Choroid plexus epithelial cell (primary cell): Measurements from ENCODE around the gene TSPAN18.
A peak's percentile ranks its signal among the peaks of the same experiment; 100 is the strongest.

ENCODE experiments used
- DNase-seq: peaks from one replicate; pipeline ENCODE4 v3.0.0-alpha.2; 2010; ENCODE audit warnings: low read depth
- H3K4me3 ChIP-seq: 2 replicates; pipeline ENCODE4 v1.5.1; 2011; ENCODE audit warnings: low read depth, mild to moderate bottlenecking, control low read depth, low read length, moderate library complexity
- CTCF ChIP-seq: conservative IDR thresholded peaks from 2 replicates; pipeline ENCODE4 v1.5.1; 2011; ENCODE audit warnings: low read depth, mild to moderate bottlenecking, control low read depth, inconsistent platforms, low read length, moderate library complexity

Gene TSPAN18, protein sequence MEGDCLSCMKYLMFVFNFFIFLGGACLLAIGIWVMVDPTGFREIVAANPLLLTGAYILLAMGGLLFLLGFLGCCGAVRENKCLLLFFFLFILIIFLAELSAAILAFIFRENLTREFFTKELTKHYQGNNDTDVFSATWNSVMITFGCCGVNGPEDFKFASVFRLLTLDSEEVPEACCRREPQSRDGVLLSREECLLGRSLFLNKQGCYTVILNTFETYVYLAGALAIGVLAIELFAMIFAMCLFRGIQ

GRCh38 chr11:44726283-44727113 is at the start of gene TSPAN18:
Gene TSPAN18, plus strand, starts transcription at chr11:44726962. Its CDS starts 179,455 bp downstream, at chr11:44906417.
- DNase-seq, result no peak
- no peak for TF ChIP-seq CTCF
- H3K4me3 ChIP-seq, result no peak within 1 kb of the TSS

DNA sequence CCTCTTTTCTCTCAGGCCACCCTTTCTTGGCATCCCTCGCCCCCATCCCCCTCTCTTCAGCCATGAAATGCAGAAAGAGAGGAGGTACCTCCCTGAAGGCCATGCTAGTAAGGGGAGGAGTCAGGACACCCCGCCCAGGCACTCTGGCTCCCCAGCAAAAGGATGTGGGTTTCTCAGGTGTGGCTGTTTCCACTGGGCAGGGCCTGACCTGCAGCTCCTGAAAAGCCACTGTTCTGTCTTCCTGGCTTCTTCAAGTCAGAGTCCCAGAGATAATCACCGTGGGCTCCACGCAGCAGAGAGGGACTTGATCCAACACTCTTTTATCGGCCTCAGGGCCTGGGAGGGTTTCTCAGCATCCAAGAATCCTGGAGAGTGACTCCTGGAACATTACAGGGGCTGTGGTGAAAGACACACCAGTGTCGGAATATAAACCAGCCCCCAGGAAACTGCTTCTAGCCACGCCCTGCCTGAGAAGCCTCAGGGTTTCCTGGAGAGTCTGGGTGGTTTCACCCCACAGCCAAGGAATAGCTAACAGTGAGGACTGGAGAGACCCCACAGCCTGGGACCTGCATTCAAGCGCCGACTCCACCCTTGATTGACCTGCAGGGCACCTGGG is 45.7 kb upstream of the TSPAN18 start:
- no peak for TF ChIP-seq CTCF
- H3K4me3 ChIP-seq, result no peak overlapping the region
- no peak for DNase-seq

GRCh38 chr11:44681698-44682097 is 45.1 kb upstream of the TSPAN18 start:
- peak; percentile 78 for DNase-seq
- no peak overlapping the region for H3K4me3 ChIP-seq
- no peak for TF ChIP-seq CTCF

- TF ChIP-seq CTCF, result no peak
- DNase-seq, result no peak
- H3K4me3 ChIP-seq, result no peak overlapping the region
Observed at GRCh38 chr11:44684859-44685281, 41.9 kb upstream of the TSPAN18 start.

- DNase-seq, result no peak
- no peak for TF ChIP-seq CTCF
- H3K4me3 ChIP-seq, result no peak overlapping the region
Observed at GRCh38 chr11:44687388-44687787, 39.4 kb upstream of the TSPAN18 start.

DNA sequence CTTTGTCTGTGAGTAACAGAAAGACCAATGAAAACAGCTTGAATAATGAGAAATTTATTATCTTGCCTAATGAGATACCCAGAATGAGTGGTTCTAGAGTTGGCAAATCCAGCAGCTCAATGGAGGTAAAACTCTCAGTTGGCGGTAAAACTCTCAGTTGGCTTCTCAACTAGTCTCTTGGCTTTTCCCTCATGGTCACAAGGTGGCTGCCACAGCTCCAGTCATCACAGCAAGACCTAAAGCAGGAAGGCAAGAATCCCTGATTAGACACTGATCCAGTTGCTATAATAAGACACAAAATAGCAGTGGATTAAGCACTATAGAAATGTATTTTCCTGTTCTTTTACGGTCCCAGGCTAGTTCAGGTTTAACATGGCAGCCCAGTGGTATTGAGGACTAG is 37.5 kb upstream of the TSPAN18 start:
- no peak for TF ChIP-seq CTCF
- H3K4me3 ChIP-seq, result no peak overlapping the region

More for the DNA sequence above, 37.5 kb upstream of the TSPAN18 start:
- DNase-seq, result no peak
